ENCODE results near the gene DNAJB13.

Gene DNAJB13

DNA sequence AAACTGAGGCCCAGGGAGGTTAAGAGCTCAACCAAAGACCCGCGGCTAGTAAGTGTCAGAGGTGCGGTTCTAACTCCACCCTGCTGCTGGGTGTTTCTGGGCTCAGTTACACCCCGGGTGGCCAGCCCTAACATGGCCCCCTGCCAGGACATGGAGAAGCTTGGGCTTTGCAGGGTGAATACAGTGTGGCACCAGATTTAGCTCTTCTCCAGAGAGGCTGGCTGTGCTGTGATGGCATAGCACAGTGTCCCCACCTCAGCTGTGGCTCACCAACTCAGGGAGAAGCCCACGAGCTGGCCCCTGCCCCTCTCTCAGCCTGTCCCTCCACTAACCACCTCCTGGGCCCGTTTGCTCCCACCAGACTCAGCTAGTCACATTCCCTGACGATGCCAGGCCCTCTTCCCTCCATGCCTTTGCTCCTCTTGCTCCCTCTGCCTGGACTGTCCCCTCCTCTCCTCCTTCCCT lies 51.0 kb downstream of the DNAJB13 start:
- DNase-seq, result no peak

GRCh38 chr11:74002832-74003231 lies 52.0 kb downstream of the DNAJB13 start:
- DNase-seq, result no peak

DNA sequence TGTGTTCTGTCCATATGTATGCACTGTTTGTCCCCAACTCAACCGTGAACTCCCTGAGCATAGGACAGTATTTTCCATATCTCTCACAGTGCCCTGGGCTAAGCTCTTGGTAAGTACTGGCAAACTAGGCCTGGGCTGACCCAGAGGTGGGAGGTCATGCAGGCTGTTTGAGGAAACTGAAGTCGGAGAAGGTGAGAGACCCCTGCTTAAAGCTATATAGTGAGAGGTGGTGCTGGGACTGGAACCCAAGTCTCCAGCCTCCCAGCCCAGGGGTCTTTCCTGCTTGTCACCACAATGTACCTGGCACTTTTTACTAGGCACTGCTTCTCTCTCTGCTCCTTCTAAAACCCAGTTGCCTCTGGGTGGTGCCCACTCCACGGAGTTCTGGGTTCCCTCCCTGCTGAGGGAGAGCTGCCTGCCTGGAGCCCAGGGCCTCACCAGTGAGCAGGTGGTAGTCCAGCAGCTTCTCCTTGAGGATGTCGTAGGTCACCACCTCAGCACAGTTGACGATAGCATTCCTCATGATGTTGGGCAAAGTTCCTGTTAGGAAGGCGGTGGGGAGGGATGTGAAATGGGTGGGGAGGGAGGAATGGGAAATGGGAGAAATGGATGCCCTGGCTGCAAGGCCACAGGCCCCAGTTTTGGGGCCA lies 53.3 kb downstream of the DNAJB13 start:
- no peak for DNase-seq

- no peak for DNase-seq
Measured at GRCh38 chr11:74004759-74005615, 54.2 kb downstream of the DNAJB13 start.

DNA sequence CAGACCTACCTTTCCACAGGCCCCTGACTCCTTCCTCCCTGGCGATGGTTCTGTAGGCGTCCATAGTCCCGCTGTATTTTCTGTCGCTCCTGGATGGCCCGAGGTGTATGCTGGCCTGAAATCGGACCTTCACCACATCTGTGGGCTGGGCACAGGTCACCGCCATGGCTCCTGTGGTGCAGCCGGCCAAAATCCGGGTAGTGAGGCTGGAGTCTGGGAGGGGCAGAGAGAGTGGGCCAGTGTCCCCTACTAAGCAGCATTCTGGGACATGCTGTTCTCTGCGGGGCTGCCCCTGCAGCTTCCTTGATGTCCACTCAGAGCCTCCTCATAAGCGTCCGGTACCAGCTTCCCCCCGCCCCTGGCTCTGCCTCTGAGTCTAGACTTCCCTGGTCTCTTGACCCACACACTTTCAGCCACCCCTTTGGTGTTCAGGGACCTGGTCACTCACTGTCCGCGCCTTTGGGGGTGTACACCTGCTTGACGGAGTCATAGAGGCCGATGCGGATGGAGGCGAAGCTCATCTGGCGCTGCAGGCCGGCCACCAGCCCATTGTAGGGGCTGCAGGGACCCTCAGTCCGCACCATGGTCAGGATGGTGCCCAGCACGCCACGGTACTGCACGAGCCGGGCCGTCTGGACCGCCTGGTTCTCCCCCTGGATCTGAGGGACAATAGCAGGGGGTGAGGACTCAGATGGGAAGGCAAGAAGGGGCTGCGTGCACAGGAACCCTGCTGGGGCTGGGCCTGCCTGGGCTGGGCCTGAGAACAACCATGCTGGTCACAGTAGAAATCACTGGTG lies 55.1 kb downstream of the DNAJB13 start:
- DNase-seq, result no peak

DNA sequence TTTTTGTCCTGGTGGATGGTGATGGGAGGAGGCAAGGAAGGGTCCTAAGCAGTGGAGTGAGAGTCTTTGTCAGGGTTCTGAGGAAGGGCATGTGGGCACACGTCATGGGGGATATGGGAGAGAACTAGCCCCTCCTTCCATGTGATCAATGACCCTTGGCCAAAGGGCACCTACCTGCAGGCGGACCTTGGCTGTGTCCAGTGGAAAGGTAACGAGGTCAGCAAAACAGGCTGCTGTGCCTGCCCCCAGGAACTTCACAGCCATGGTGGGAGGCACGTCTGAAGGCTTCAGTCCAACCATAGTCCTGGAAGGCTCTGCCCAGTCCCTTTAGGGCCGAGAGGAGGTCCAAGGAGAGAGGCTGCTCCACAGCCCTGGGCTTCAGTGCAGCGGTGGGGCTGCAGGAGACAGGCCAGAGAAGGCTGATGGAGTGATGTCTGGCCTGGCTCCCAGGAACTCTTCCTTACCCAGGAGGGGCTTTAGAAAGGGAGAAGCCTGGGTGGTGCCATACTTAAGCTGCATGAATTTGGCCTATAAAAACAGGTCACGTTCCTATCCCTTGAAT lies 56.0 kb downstream of the DNAJB13 start:
- no peak for DNase-seq

DNA sequence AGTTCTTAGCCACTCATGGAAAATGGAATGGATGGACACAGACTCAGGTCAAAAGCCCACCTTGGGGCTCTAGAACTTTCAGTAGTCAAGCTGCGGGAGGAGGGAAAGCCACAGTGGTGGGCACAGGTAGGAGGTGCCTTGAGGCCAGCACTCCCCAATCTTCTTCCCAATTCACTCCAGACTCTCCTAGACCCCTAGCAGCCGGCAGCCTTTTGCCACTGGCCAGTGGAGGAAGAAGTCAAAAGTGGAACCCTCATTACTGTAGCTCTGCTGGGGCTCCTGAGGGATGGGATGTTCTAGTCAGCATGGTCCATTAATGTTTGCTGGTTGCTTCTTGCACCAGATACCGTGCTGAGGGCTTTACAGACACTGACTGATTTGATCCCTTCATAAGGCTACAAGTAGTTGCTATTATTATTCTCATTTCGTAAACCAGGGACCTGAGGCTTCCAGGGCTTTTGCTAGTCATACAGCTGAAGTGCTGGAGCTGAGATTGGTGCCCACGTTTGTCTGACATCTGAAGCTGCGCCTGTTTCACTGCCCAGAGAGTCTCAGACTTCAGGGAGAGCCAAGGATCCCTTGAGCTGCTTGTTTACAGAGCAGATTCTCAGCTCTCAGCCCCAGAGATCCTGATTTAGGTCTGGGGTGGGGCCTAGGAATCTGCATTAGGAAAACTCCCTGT lies 57.0 kb downstream of the DNAJB13 start:
- DNase-seq, result no peak

GRCh38 chr11:74008373-74009229 lies 57.8 kb downstream of the DNAJB13 start, which contains the start of gene UCP3:
Gene UCP3, minus strand, starts transcription at chr11:74009085. Its CDS starts 2,043 bp downstream, at chr11:74007042.
- no peak for DNase-seq

DNA sequence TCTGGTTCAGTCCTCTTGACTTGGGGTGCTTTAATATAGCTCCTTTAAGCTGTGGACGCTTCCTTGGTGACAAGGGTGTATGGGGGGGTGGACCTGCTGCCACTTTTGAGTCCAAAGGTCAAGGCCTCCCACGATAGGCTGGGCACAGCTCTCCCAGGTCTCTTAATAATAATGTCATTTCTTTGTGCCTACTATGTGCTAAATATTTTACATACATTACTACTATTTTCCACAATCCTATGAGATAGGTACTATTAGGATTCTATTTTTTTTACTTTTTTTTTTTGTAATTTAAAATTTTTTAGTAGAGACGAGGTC lies 58.4 kb downstream of the DNAJB13 start:
- DNase-seq, result no peak

DNA sequence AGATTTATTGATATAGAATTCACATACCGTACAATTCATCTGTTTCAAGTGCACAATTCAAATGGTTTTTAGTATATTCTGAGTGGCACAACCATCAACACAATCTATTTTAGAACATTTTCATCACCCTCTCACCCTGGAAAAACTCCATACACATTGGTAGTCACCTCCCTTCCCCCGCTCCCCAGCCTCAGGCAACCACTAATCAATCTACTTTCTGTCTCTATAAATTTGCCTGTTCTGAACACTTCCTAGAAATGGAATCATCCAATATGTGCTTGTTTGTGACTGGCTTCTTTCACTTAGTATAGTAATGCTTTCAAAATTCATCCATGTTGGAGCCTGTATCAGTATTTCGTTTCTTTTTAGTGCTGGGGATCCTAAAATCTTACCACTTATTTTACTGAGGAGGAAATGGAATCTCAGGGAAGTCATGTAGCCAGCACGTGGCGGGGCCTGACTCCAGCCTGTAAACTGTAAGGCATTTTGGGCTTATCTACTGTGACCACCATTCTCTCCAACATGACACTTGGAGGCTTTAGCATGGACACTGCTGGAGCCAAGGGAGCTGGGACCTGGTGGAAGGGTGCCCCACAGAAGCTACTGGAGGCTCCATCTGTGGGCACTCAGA lies 59.0 kb downstream of the DNAJB13 start:
- DNase-seq, result no peak

DNA sequence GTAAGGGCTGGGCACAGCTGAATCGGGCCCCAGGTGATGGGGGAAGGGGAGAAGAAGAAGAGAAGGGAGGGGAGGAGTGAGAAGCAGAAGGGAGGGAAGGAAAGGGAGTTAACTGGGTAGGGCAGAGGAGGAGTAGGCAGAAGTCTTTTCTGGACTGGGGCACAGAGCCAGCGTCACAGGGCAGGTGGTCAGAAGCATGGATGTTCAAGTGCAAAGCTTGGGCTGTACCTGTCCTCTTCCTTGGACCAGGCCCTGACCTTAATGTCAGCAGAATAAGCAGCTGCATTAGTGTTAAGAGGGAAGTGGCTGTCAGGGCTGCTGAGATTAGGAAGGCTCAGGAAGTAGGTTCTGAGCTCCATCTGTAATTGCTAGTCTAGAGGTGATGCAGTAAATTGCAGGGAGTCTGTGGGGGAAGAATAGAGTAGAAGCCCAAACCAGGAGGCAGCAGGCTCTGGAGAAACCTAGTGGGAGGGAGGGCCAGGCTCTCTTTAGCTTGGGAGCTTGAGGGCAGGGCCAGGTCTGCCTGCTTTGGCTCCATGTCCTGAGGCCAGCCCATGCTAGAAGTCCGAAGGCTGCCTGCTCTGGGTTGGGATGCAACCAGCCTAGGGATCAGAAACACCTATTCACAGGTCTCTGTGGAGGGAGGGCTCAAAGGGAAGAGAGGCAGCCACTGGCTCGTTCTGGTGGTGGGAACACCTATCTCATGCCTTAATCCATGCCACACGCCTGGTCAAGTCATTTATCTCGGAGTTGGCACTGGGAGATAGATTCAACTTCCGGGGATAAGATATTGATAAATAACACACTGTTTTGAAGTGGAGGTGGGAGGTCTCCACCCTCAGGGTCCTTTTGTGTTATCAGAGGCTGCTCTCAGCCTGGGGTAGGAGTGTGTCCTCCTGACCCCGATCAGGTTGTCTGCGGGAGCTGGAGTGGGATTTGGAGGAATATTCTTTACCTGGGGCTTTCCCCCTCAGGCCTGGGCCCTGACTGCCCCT lies 59.8 kb downstream of the DNAJB13 start:
- no peak for DNase-seq

DNA sequence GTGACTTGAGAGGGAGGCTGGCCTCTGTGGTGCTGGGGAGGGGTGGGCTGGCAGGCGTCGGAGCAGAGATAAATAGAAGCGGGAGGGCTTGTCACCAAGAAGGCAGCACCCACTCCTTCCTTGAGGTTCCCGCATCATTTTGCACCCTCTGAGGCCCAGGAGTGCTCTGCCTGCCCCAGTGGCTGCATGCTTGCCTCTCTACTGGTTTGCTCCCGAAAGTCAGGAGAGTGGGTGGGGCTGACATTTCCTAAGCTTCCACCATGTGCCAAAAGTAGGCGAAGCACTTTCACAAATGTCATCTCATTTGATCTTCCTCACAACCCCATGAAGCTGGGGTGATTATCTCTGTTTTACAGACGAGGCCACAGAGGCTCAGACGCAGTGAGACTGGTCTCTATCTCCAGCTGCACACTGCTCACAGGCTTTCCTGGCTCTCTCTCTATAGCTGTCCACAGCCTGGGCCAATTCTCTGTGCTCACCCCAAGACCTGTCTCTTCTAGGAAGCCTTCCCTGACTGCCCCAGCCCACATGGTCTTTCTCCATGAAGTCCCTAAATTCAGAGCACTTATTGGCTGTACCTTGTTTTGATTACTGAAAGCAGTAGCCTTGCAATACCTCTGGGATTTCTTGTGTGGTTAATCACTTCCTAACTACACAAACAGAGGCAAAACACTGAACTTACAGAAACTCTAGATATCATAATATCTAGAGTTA lies 60.7 kb downstream of the DNAJB13 start:
- DNase-seq, result no peak

GRCh38 chr11:74012074-74012809 lies 61.4 kb downstream of the DNAJB13 start:
- DNase-seq, result no peak

- DNase-seq, result no peak
Measured at GRCh38 chr11:74013141-74013540, 62.3 kb downstream of the DNAJB13 start.

GRCh38 chr11:74014880-74015279 lies 64.1 kb downstream of the DNAJB13 start:
- no peak for DNase-seq

- no peak for DNase-seq
Measured at GRCh38 chr11:74015919-74016684, 65.3 kb downstream of the DNAJB13 start.

DNA sequence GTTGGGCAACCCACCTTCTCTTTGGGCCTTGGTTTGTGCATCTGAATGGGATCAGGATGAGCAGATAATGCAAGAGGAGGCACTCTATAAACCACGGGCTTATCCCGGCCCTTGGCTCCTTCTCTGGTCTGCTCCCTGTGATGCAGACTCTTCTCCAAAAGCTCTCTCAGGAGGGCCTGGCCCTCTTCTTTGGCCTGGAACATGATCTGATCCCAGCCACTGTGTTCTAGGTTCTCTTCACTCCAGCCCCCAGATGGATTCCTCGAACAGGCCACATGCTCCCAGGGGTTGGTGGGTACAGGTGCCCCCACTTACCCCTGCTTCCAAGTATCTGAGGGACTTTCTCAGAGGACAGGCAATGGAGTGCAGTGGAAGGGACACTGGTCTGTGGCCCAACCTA lies 66.8 kb downstream of the DNAJB13 start:
- no peak for DNase-seq
